ENCODE data around the gene SPTLC2.
"Not testable (repeated sequence)": the region's sequence is repeated elsewhere in the genome, so short reads cannot be mapped to it uniquely, and the experiment has no call there.

SPTLC2 gene, protein sequence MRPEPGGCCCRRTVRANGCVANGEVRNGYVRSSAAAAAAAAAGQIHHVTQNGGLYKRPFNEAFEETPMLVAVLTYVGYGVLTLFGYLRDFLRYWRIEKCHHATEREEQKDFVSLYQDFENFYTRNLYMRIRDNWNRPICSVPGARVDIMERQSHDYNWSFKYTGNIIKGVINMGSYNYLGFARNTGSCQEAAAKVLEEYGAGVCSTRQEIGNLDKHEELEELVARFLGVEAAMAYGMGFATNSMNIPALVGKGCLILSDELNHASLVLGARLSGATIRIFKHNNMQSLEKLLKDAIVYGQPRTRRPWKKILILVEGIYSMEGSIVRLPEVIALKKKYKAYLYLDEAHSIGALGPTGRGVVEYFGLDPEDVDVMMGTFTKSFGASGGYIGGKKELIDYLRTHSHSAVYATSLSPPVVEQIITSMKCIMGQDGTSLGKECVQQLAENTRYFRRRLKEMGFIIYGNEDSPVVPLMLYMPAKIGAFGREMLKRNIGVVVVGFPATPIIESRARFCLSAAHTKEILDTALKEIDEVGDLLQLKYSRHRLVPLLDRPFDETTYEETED

DNA sequence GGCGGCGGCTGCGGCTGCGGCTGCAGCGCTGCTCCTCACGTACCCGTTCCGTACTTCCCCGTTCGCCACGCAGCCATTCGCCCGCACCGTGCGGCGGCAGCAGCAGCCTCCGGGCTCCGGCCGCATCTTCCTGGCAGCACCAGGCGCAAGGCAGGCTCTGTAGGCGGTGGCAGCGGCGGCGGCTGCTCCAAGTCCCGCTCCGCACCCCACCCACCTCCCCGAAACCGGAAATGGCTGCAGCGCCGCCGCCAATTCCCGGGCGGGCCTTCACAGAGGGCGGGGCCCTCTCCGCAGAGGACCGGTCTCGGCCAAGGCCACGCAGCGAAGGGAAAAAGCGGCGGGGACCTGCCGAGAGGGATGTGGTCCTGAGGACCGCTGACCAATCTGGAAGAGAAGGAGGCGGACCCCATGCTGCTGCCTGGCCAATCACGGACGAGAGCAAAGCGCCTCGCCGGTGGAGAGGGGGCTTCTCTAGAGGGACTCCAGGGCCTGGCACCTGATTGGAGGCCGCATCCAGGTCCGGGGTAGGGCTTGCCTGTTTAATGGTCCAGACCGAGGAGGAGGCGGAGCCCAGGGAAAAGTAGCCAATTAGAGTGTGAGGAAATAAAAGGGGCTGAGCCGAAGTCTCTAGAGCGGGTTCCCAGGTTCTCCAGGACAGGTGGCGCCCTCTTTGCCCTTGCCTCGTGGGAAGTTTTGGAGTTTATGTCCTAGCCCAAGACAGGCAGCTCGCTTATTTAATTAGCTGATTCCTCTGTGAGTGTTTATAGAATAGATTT lies at the start of gene SPTLC2:
Gene SPTLC2, minus strand, starts transcription at position 184 of the 776 bp plus-strand sequence. Its CDS starts 58 bp downstream, at position 126.
- DNase-seq = peak; percentile 96

DNA sequence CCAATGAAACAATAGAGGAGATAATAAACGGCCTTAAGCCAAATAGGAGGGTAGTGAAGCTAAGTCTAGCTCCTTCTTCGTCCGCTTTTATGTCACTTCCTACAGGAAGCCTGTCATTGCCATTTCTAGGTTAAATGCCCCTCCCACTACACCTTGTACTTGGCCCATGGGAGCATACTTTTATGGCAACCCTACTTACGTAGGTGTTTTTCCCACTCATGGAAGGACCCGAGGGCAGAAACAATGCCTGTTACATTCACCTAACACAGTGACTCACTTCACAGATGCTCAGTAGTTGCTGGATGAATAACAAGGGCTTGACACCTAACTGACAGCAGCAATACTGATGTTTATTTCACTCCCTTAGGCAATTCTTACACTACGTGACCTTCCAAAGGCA lies 46.9 kb upstream of the SPTLC2 start:
- no peak for DNase-seq

DNA sequence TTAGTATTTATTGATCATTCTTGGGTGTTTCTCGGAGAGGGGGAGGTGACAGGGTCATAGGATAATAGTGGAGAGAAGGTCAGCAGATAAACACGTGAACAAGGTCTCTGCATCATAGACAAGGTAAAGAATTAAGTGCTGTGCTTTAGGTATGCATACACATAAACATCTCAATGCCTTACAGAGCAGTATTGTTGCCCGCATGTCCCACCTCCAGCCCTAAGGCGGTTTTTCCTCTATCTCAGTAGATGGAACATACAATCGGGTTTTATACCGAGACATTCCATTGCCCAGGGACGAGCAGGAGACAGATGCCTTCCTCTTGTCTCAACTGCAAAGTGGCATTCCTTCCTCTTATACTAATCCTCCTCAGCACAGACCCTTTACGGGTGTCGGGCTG lies 45.1 kb upstream of the SPTLC2 start:
- not testable (repeated sequence) for DNase-seq

DNA sequence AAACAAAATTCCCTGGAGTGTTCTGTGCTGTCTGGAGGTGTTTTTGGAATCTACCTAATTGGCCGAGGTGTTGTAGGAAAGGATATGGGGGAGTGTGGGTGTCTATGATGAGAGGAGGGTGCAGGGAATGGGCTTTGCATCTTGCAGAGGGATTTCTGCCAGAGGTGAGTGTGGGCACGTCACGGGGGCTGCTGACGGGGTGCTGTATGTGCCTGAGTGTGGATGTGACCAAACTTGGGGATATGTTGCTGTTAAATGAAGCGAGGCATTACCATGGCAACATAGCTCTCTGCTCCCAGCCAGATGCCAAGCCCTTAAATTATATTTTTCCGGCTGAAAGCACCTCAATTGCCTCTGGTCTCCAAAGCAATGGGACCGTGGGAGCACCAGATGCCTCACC lies 44.3 kb upstream of the SPTLC2 start:
- DNase-seq = no peak

DNA sequence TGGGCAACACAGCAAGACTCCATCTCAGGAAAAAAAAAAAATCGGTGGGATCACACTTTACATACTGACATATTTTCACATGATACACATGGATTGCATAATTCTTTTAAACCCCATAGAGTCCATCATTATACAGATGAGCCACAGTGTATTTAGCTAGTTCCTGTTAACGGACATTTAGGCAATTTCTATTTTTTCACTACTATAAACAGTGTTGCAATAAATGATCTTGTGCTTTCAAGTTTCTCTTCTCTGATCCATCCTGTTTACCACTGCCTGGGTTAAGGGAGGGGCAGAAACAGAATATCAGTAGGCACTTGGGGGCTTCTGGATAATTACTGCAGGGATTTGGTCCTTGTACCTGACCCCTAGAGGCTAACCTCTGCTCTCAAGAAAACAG lies 43.4 kb upstream of the SPTLC2 start:
- no peak for DNase-seq

DNA sequence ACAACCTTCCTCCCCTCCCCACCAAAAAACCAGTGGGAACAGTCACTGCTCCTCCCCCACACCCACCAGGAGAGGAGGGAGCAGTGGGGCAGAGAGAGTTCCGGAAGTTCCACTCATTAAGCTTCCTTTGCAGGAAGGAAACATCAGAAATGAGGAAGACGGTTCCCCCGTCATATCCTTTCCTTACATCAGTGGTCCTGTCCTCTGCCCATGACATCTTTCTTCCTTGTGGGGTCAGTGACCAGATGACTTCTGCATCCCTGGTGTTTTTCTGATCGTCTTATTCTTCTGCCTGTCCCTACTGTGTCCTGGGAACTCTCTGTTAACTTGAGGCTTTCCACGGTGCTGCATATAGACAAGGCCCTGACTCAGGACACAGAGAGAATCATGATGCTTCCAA lies 40.8 kb upstream of the SPTLC2 start:
- DNase-seq = no peak

DNA sequence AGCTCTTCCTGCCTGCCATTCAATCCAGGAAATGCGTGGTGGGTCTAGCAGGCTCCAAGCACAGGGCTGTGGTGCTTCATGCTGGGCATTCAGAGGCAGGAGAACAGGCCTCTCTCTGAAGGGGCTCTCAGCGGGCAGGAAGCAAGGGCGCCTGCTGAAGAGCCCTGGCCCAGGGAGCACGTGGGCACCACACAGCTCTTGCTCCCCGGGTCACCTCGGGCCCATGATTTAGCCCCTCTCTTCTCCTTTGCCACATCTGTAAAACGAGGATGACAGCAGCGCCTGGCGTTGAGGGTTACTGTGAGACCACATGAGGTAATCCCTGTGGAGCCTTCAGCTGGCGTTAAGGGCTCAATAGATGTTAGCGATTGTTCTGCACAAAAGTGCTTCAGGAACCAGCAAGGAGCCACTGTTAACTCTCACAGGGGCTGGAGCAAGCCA lies 37.6 kb upstream of the SPTLC2 start:
- DNase-seq = no peak

DNA sequence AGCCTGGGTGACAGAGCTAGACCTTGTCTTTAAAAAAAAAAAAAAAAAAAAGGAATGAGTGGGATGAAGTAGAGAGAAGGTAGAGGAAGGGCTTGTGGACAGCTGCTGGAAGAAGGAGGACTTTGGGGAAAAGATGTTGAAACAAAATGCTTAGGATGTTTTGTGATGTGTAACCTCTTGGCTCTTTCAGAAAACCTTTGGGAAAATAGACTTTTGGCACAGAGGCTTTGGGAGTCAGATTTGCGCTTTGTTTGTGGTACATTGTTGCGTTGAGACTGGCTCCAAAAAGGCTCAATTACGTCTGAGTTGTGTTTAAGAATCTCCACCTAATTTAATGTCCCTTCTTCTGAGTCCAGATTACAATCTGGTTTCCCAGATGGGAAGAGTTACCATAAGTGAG lies 32.9 kb upstream of the SPTLC2 start:
- no peak for DNase-seq

DNA sequence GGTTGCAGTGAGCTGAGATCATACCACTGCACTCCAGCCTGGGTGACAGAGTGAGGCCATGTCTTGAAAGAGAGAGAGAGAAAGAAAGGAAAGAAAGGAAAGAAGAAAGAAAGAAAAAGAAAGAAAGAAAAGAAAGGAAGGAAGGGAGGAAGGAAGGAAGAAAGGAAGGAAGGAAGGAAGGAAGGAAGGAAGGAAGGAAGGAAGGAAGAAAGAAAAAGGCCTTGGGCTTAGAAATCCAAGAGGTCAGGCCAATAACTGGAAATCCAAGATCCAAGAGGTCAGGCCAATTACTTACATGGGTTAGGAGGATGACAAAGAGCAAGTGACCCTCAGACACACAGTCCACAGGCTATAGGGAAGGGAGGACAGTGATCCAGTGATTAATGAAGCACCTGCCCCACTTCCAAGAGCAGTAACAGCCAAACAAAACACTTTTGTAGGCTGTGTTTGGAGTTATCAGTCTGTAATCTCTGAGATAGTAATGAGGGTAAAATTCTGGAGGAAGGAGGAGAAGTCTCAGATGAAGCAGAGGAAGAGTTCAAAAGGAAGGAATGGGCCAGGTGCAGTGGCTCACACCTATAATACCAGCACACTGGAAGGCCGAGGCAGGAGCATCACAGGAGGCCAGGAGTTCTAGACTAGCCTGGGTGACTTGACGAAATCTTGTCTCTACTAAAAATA lies 32.2 kb upstream of the SPTLC2 start:
- no peak for DNase-seq

DNA sequence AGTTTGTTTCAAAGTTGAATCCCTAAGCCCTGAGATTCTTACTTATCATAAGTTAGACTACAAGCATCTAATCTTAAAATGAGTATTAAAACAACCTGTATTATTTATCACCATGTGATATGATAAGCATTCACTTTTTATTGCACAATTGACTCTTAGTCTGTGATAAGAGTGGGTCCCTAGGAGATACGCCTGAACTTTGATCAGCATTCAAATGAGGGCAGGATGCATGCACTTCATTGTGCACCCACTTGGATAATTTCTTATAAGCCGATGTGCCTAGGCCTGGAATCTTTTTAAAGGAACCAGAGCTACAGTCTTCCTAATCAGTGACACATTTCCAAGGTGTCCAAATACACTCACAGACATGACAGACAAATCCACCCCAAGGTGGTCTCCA lies 31.4 kb upstream of the SPTLC2 start:
- DNase-seq = no peak

DNA sequence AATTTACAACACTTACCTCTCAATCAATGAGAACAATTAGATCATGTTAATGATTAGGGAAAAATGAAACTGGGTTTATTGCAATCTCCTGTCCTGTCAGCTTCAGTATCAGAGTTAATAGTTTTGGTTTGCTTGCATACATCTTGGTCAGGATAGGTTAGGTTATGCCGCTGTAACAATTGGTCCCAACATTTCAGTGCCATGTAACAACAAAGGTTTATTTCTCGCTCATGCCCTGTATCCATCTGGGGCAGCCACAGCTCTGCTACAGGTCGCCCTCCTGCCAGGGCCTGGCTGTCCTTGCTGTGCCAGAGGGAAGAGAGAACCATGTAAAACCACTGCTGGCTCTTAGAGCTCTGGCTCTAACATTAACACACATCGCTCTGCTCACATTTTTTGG lies 30.5 kb upstream of the SPTLC2 start:
- no peak for DNase-seq

DNA sequence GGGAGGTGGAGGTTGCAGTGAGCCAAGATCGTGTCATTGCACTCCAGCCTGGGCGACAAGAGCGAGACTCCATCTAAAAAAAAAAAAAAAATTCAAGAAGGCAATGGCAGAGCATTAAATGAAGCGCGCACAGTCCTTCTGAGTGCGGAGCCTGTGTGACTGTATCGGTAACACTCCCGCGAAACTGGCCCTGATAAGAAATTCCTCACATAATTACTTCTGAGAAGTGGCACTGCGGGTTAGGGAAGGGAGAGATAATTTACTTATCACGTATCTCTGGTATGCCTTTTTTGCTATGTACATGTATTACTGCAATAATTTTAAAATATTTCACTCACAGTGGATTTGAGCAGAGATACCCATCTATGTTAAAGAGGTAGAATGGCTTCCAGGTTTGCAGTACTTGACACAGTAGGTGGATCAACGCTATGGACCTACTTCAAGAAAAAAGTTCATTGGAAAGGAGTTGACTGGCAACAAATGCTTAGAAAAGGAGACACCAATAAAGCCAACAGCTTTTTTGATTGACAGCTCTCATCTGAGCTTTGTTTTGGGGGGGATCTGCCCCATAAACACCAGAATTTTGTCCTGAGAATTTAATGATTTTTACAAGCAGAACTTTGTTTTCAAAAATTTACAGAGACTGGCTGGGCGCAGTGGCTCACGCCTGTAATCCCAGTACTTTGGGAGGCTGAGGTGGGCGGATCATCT lies 29.2 kb upstream of the SPTLC2 start:
- DNase-seq = no peak

DNA sequence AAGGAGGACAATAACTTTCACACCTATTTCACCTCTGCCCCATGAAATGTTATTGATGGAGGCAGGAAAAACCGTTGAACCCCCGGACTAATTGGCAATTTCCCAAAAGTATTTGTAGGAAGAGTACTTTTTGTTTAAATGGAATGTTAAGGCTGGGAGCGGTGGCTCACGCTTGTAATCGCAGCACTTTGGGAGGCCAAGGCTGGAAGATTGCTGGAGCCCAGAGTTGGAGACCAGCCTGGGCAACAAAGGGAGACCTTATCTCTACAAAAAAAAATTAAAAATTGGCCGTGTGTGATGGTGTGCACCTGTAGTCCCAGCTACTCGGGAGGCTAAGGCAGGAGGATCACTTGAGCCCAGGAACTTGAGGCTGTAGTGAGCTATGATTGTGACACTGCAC lies 26.0 kb upstream of the SPTLC2 start:
- DNase-seq = no peak

DNA sequence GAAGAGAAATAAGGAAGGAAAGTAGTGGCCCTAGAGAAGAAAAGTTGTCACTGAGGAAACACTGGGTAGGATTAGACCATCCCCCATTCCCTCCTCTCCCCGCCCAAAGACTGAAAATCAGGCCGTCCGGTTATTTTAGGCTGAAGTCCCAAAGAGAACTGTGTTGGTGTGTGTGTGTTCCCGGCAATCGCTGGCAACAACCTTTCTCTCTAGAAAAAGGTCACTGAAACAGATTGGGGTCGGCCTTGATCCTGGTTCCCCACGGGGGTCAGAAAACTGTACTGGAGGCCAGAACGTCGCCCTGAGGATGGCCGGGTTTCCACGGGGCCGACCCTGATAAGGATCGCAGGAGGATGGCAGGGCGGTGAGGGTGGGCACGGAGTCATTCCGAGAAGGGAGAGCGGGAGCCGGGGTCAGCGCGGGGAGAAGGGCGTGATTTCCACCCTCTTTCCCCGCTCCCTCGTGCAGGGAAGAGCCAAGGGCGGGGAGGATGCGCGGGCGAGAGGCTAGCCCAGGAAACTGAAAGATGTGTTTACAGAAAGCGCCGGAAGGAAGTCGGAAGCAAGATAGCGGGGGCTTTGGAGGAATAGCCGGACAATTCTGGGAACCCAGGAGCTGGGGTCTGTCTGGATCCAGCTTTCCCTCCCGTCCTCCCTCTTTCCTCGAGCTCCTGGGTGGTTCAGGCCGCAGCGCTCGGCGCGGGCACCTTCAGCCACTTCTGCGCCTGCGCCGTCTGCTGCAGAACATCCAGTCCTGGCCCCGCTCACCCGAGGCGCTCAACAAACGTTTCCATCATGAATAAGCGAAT lies 25.3 kb upstream of the SPTLC2 start:
- DNase-seq = peak; percentile 79

DNA sequence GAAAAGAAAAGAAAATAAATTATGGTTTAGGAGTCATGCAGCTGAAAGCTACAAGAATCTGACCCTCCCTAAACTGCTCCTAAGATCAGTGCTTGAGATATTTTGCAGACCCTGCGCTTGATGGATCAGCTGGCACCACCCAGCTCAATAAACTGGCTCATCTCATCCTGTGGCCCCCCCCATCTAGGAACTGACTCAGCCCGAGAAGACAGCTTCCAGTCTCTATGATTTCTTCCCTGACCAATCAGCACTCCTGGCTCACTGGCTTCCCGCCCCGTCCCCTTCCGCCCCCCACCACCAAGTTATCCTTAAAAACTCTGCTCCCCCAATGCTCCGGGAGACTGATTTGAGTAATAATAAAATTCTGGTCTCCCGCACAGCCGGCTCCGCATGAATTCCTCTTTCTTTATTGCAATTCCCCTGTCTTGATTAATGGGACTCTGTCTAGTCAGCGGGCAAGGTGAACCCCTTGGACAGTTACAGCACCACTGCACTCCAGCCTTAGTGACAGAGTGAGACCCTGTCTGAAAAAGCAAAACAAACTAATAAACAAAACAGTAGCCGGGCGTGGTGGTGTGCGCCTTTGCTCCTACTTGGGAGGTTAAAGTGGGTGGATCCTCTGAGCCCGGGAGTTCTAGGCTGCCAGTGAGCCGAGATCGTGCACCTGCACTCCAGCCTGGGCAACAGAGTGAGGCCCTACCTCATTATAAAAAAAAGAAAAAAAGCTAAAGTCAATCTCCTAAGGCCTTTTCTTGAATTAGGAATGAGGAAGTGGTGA lies 24.5 kb upstream of the SPTLC2 start:
- no peak for DNase-seq

DNA sequence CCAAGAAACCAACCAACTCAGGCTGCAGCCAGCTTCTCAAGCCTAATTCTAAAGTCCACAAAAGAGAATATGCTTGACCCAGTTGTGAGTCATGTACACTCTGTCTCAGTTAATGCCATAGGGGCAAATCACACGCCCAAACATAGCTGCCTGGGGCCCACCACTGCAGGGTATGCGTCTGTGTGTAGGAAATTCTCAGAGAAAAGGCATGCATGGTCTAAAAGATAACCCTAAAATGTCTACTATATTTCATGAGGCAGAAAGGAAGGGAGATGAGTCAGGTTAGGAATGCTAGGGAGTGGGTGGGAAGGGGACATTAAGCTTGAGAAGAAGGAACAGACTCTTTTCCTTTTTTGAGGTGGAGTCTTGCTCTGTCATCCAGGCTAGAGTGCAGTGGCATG lies 22.3 kb upstream of the SPTLC2 start:
- no peak for DNase-seq

DNA sequence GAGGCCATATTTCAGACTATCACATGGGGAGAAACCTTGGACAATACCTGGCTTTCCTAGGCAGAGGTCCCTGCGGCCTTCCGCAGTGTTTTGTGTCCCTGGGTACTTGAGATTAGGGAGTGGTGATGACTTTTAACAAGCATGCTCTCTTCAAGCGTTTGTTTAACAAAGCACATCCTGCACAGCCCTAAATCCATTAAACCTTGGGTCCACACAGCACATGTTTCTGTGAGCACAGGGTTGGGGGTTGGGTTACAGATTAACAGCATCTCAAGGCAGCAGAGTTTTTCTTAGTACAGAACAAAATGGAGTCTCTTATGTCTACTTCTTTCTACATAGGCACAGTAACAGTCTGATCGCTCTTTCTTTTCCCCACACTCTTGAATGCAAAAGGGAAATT lies 19.4 kb upstream of the SPTLC2 start:
- not testable (repeated sequence) for DNase-seq

DNA sequence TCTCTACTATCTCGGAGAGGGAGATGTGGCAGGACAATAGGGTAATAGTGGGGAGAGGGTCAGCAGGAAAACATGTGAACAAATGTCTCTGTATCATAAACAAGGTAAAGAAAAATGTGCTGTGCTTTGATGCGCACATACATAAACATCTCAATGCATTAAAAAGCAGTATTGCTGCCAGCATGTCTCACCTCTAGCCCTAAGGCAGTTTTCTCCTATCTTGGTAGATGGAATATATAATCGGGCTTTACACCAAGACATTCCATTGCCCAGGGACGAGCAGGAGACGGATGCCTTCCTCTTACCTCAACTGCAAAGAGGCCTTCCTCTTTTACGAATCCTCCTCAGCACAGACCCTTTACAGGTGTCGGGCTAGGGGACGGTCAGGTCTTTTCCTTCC lies 19.0 kb upstream of the SPTLC2 start:
- not testable (repeated sequence) for DNase-seq

DNA sequence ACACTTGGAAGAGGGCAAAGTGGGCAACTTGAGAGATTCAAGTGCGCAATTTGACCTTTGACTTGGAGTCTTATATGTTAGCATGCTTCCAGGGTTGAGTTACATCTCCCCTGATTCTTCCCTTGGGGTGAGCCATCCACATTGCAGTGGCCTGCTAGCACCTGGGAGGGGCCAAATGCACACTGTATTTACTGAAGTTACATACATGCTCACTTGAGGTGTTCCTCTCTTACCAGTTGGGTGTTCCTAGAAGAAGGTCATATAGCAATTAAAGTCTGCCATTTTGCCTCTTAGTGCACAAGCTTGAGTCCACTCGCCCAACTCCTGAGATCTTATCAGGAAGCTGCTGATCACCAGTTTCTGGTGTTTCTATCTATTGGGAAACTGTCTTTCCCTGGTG lies 13.7 kb upstream of the SPTLC2 start:
- no peak for DNase-seq

DNA sequence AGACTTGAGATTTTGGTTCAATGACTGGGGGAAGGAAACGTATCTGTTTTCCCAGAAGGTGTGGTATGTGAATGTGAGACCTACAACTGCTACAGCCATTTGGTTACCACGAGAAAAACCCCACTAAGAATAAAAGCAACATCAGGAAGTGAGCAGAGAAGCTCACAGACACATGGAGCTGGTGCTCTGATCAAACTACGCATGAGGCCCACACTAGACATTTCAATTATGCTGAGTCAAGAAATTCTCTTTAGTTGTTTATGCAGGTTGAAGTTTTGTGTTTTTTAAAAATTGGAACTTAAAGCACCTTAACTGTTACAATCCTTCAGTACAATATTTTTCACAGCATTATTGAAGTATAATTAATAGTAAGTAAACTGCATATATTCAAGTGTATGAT lies 8.9 kb upstream of the SPTLC2 start:
- DNase-seq = no peak

DNA sequence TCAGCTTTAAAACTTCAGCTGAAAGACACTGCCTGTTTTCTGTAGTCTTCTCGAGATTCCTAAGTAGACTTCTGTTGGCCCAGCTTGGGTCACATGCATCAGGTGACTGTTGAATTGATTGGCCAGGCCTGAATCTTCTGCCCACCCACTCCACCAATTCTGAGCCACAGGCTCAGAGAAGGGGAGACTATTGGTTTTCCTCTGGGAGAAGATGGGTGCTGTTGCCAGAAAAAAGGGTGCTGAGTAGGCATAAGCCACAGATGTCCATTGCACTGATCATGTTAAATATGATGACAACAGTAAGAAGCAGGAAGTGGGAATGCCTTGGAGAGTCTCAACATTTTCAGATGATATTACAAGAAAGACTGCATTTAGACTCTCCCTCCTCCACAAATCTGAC lies 6.8 kb upstream of the SPTLC2 start:
- no peak for DNase-seq
